GM12878 (cell line): ENCODE data around the gene FOXR1. TPM values are rescaled to one million over a fixed set of nuclear protein-coding genes. Genes with fewer than 3 reads are reported as not detected.

ENCODE experiments used
- ATAC-seq: fragments of 200-7000 bp; cut with Tn5 transposase; 3 replicates; pipeline ENCODE4 v1.9.1; 2020; ENCODE audit warnings: mild to moderate bottlenecking, moderate library complexity
- BruUV-seq: library from RNA; stranded (reverse); fragments of 400-500 nt; replicated peaks from 2 replicates; lab custom pipeline; 2021; lab: Mats Ljungman, UMichigan
- CTCF ChIA-PET: fragments of 300-600 bp; sonication (Branson Sonifier 250); formaldehyde crosslinking; extraction: SDS; loops from one replicate; lab custom pipeline; 2021; ENCODE audit warnings: inconsistent platforms; lab: Yijun Ruan, JAX
- POLR2A ChIA-PET: fragments of 350-600 bp; formaldehyde crosslinking; extraction: SDS; loops from one replicate; lab custom pipeline; 2021; ENCODE audit warnings: inconsistent platforms; lab: Charles Lee
- RAD21 ChIA-PET: fragments of 300-600 bp; sonication (Branson Sonifier 250); formaldehyde crosslinking; loops from one replicate; lab custom pipeline; 2023; ENCODE audit warnings: antibody characterized with exemption; ENCODE audit not compliant: unreplicated experiment; lab: Charles Lee
- SMC1A ChIA-PET: fragments of 300-600 bp; sonication (Branson Sonifier 250); formaldehyde crosslinking; loops from one replicate; lab custom pipeline; 2023; ENCODE audit not compliant: unreplicated experiment, uncharacterized antibody; lab: Charles Lee
- DNase-seq: peaks from one replicate; pipeline ENCODE4 v3.0.0-alpha.2; 2011; ENCODE audit warnings: low read depth, low spot score
- FAIRE-seq: peaks from 3 replicates; lab custom pipeline; 2011; peaks lifted over from hg19 to GRCh38; lab: Jason Lieb, UNC
- H2AFZ ChIP-seq: 2 replicates; pipeline ENCODE4 v1.6.0; 2011; ENCODE audit warnings: low read depth, low read length, control low read depth; ENCODE audit not compliant: control insufficient read depth
- H3K27ac ChIP-seq: 2 replicates; pipeline ENCODE4 v1.5.1; 2011; ENCODE audit warnings: control low read depth; ENCODE audit not compliant: control insufficient read depth, insufficient read depth
- H3K27me3 ChIP-seq, 2 experiments: replicated peaks in 1 of 2; 2 replicates each; pipeline versions ENCODE4 v1.6.0 to v1.6.1; 2011; ENCODE audit warnings: low read length in 1 of 2; ENCODE audit not compliant: control insufficient read depth in 2 of 2, insufficient read depth in 2 of 2
- H3K36me3 ChIP-seq, 2 experiments: 2 replicates each; pipeline ENCODE4 v1.5.1; 2011; ENCODE audit warnings: low read length in 1 of 2; ENCODE audit not compliant: control insufficient read depth in 2 of 2, insufficient read depth in 2 of 2
- H3K4me1 ChIP-seq: 2 replicates; pipeline ENCODE4 v1.6.1; 2011; ENCODE audit warnings: mild to moderate bottlenecking, low read length, moderate library complexity, mixed read lengths; ENCODE audit not compliant: control insufficient read depth, insufficient read depth
- H3K4me2 ChIP-seq: 2 replicates; pipeline ENCODE4 v1.6.0; 2011; ENCODE audit warnings: control low read depth; ENCODE audit not compliant: control insufficient read depth, insufficient read depth
- H3K4me3 ChIP-seq: fragments of 200-600 bp; sonication (generic); 2 replicates; pipeline ENCODE4 v1.5.1; 2016
- H3K79me2 ChIP-seq: 2 replicates; pipeline ENCODE4 v1.6.0; 2011; ENCODE audit warnings: low read length; ENCODE audit not compliant: control insufficient read depth, insufficient read depth
- H3K9ac ChIP-seq: 2 replicates; pipeline ENCODE4 v1.8.0; 2011; ENCODE audit warnings: low read length, control low read depth, mixed read lengths; ENCODE audit not compliant: control insufficient read depth, insufficient read depth
- H3K9me3 ChIP-seq: replicated peaks from 3 replicates; pipeline ENCODE4 v1.5.1; 2011; ENCODE audit warnings: mild to moderate bottlenecking, low read length; ENCODE audit not compliant: control insufficient read depth, insufficient read depth
- H4K20me1 ChIP-seq: 2 replicates; pipeline ENCODE4 v1.6.0; 2011; ENCODE audit not compliant: control insufficient read depth, insufficient read depth
- CEBPZ ChIP-seq: fragments of 150-350 bp; IDR thresholded peaks from 2 replicates; pipeline ENCODE4 v1.6.1; 2016; ENCODE audit warnings: low read depth, low read length
- IRF3 ChIP-seq: fragments of 450-650 bp; IDR thresholded peaks from 2 replicates; pipeline ENCODE4 v1.6.1; 2014; ENCODE audit warnings: mild to moderate bottlenecking
- NBN ChIP-seq: fragments of 450-650 bp; IDR thresholded peaks from 2 replicates; pipeline ENCODE4 v1.6.1; 2016
- TBL1XR1 ChIP-seq: IDR thresholded peaks from 2 replicates; pipeline ENCODE4 v1.6.1; 2012; ENCODE audit warnings: low read depth, low read length, improper control_type of control experiment
- ZNF24 ChIP-seq: fragments of 450-650 bp; IDR thresholded peaks from 2 replicates; pipeline ENCODE4 v1.6.1; 2017; ENCODE audit warnings: antibody characterized with exemption, mild to moderate bottlenecking
- WGBS: methylation state at CpG from one replicate; pipeline ENCODE4 v1.1.6; 2016; ENCODE audit warnings: low lambda C conversion rate; ENCODE audit not compliant: insufficient replicate concordance, insufficient coverage; ENCODE audit errors: missing lambda C conversion rate; 5-methylcytosine and 5-hydroxymethylcytosine counted together
- in situ Hi-C: fragments of 300-500 bp; cut with MboI; formaldehyde crosslinking; loops from 9 replicates; pipeline ENCODE4 v1.14.3; 2018; ENCODE audit warnings: mixed read lengths
- intact Hi-C: fragments of 100-400 bp; cut with micrococcal nuclease; formaldehyde crosslinking; loops from one replicate; pipeline ENCODE4 v1.14.2; 2022; ENCODE audit not compliant: unreplicated experiment
- polyA plus RNA-seq, 11 experiments: library from polyadenylated mRNA; depleted of rRNA in 4 of 11; unstranded in 6 of 11; stranded (reverse) in 5 of 11; fragments of >200 nt; fragmentation: Nextera tagmentation in 4 of 11; fragmentation: Illumina TruSeq in 1 of 11; extraction: Ambion mirVana in 4 of 11; extraction: Trizol in 1 of 11; gene quantifications; 1 replicate in 1 of 11; 2 replicates in 10 of 11; pipeline versions ENCODE4 v1.2.1 to v1.2.3, GENCODE V29; 2011 to 2016; ENCODE audit warnings: inconsistent platforms in 2 of 11, missing spikeins in 2 of 11, low read depth in 1 of 11
- total RNA-seq, 4 experiments: library from RNA; depleted of rRNA in 3 of 4; stranded (reverse); fragments of >200 nt in 3 of 4; fragmentation: Illumina TruSeq in 1 of 4; extraction: Trizol in 1 of 4; gene quantifications; 2 replicates each; pipeline versions ENCODE4 v1.2.1 to v1.2.3, GENCODE V29; 2013 to 2021
- TF ChIP-seq, protein P1 (sequence below), 3 experiments: IDR thresholded peaks in 2 of 3; conservative IDR thresholded peaks in 1 of 3; 2 replicates each; pipeline ENCODE4 v1.5.1; 2011; ENCODE audit warnings: low read depth in 3 of 3, low read length in 3 of 3, mild to moderate bottlenecking in 3 of 3, control low read depth in 2 of 3, moderate library complexity in 2 of 3, inconsistent platforms in 1 of 3, mixed read lengths in 1 of 3; ENCODE audit not compliant: control insufficient read depth in 2 of 3, insufficient read depth in 1 of 3; ENCODE audit errors: extremely low read depth in 1 of 3

The FOXR1 gene
- total and polyA plus RNA-seq, 10 of the 15 experiments (the other 5 are each of a cell fraction or from before 2014, with no cell fraction given): not detected

DNA sequence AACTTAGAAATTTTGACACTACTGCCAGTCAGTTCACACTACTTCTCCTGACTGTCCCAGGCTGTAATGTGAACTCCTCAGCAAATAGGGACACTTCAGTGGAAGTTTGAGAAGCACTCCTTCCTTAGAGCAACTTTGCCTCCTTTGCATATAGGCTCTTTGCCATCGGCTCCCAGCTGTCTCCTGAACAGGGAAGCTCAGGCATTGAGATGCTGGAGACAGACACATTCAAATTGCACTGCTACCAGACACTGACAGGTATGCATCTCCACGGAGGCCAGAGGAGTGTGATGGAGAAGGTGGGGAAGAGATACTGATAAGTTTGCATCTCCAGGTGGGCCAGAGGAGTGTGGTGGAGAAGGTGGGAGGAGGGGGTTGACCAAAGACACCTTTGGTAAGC lies 48.4 kb downstream of the FOXR1 start:
- ChIA-PET CTCF (interaction anchor here (1.3 to 3.2 kb wide), 3 partner anchors 10 to 37 kb away, joined by 4 to 16 read pairs (median 16); partner anchors contain the start of gene HYOU1), RAD21 (interaction anchor here (1.3 kb wide), 1 partner anchor 65 kb away, joined by 4 read pairs; the partner anchor contains the start of gene HMBS), SMC1A (interaction anchor here (1.3 to 6.4 kb wide), 4 partner anchors 10 to 86 kb away, joined by 3 to 40 read pairs (median 15); partner anchors contain the start of genes CENATAC and SLC37A4), POLR2A (interaction anchor here (0.6 to 2.1 kb wide), 6 partner anchors 10 to 301 kb away, joined by 3 to 6 read pairs (median 4); partner anchors contain the start of genes C2CD2L, HYOU1 and SLC37A4)
- H3K79me2 ChIP-seq: peaks cover 50% of the 10 kb centered on the region
- no peaks in the 10 kb centered on the region for H4K20me1 ChIP-seq
- WGBS: 44% methylated on average over 2 of the region's 2 CpGs
- BruUV-seq: no TSS peak
- H2AFZ ChIP-seq: no peak overlapping the region
- no peak overlapping the region; the same call in 1 of the 2 replicates for H3K27ac ChIP-seq
- peak overlapping the region; percentile 24 for H3K9ac ChIP-seq
- no peaks in the 10 kb centered on the region for H3K27me3 ChIP-seq
- peaks cover 14 to 15% of the 10 kb centered on the region in 2 experiments for H3K36me3 ChIP-seq
- intact Hi-C loops (loop anchor here (2.0 to 5.0 kb wide), 2 partner anchors 37 to 82 kb away; partner anchors contain the start of genes DPAGT1 and HYOU1), in situ Hi-C loops (no loop called here)
- H3K9me3 ChIP-seq: no peaks in the 10 kb centered on the region; the same call in 2 of the 3 replicates
- FAIRE-seq: no peak
- peak overlapping the region; percentile 96 for H3K4me3 ChIP-seq
- no peak for DNase-seq
- H3K4me1 ChIP-seq: no peaks in the 10 kb centered on the region; the same call in 1 of the 2 replicates
- no peak for ATAC-seq
- H3K4me2 ChIP-seq: peak overlapping the region; percentile 92
- TF ChIP-seq CEBPZ (no peak), IRF3 (no peak), ZNF24 (no peak), NBN (no peak), TBL1XR1 (no peak)
- TF ChIP-seq, protein P1, sequence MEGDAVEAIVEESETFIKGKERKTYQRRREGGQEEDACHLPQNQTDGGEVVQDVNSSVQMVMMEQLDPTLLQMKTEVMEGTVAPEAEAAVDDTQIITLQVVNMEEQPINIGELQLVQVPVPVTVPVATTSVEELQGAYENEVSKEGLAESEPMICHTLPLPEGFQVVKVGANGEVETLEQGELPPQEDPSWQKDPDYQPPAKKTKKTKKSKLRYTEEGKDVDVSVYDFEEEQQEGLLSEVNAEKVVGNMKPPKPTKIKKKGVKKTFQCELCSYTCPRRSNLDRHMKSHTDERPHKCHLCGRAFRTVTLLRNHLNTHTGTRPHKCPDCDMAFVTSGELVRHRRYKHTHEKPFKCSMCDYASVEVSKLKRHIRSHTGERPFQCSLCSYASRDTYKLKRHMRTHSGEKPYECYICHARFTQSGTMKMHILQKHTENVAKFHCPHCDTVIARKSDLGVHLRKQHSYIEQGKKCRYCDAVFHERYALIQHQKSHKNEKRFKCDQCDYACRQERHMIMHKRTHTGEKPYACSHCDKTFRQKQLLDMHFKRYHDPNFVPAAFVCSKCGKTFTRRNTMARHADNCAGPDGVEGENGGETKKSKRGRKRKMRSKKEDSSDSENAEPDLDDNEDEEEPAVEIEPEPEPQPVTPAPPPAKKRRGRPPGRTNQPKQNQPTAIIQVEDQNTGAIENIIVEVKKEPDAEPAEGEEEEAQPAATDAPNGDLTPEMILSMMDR (IDR thresholded peaks at IDR 0.05 in 2 of 3, conservative IDR thresholded peaks at IDR 0.05 in 1 of 3; ENCODE audit: control insufficient read depth in 2 of 3, extremely low read depth in 1 of 3, insufficient read depth in 1 of 3, low read depth in 3 of 3, low read length in 3 of 3): no peak
- TF ChIP-seq, all 136 proteins: peak for 0
